H1 (cell line): Measurements from ENCODE around the gene ADCY9. TPM values are rescaled to one million over a fixed set of nuclear protein-coding genes. Genes with fewer than 3 reads are reported as not detected.
A peak's percentile ranks its signal among the peaks of the same experiment; 100 is the strongest.

Experiments
- EGR1 ChIP-seq: IDR thresholded peaks from 2 replicates; pipeline ENCODE4 v1.6.1; 2011; ENCODE audit warnings: low read depth, low read length, borderline replicate concordance
- EZH2 ChIP-seq: fragments of 200-600 bp; sonication (generic); IDR thresholded peaks from 2 replicates; pipeline ENCODE4 v1.7.1; 2012; ENCODE audit warnings: low read depth, mild to moderate bottlenecking, moderate library complexity, low read length, inconsistent platforms; ENCODE audit not compliant: severe bottlenecking
- HDAC6 ChIP-seq: IDR thresholded peaks from one replicate; pipeline ENCODE4 v1.7.1; 2012; ENCODE audit warnings: low read depth, mild to moderate bottlenecking, inconsistent platforms, low read length, moderate library complexity
- NRF1 ChIP-seq: IDR thresholded peaks from 2 replicates; pipeline ENCODE4 v1.6.1; 2011; ENCODE audit warnings: mild to moderate bottlenecking, low read depth, low read length, improper control_type of control experiment
- SIX5 ChIP-seq: IDR thresholded peaks from 2 replicates; pipeline ENCODE4 v1.6.1; 2011; ENCODE audit warnings: mild to moderate bottlenecking, low read depth, low read length
- SP1 ChIP-seq: IDR thresholded peaks from 2 replicates; pipeline ENCODE4 v1.6.1; 2011; ENCODE audit warnings: low read depth, low read length
- SRF ChIP-seq: IDR thresholded peaks from 2 replicates; pipeline ENCODE4 v1.6.1; 2011; ENCODE audit warnings: mild to moderate bottlenecking, low read depth, low read length, moderate library complexity
- TAF7 ChIP-seq: optimal IDR thresholded peaks from 2 replicates; pipeline ENCODE3; 2011; ENCODE audit warnings: low read depth, mild to moderate bottlenecking, inconsistent platforms, low read length, moderate library complexity, borderline replicate concordance
- polyA plus RNA-seq, 7 experiments: library from polyadenylated mRNA; depleted of rRNA in 3 of 7; stranded (reverse) in 5 of 7; unstranded in 2 of 7; fragments of >200 nt in 5 of 7; fragments of 200-250 nt in 2 of 7; gene quantifications; 1 replicate in 5 of 7; 2 replicates in 1 of 7; 4 replicates in 1 of 7; pipeline versions ENCODE4 v1.2.1 to v1.2.3, GENCODE V29; 2011 to 2013; ENCODE audit warnings: missing spikeins in 2 of 7, mixed read lengths in 2 of 7
- total RNA-seq: library from RNA; stranded (reverse); fragmentation: NEBNext Ultra II Directional; extraction: Animal tissue kit (Norgen Biotek cat#: 25700); gene quantifications from 2 replicates; pipeline ENCODE4 v1.2.1, GENCODE V29; 2021
- TF ChIP-seq, protein P1 (sequence below): IDR thresholded peaks from 2 replicates; pipeline ENCODE4 v1.6.1; 2012; ENCODE audit warnings: inconsistent platforms

ADCY9 gene
- total and polyA plus RNA-seq, 2 of the 8 experiments (the other 6 are each of a cell fraction or from before 2014, with no cell fraction given): 5.4 to 13.1 TPM

- TF ChIP-seq EZH2 (peak; percentile 53), SIX5 (no peak), EGR1 (no peak), TAF7 (no peak), NRF1 (no peak), HDAC6 (no peak), SRF (no peak), SP1 (no peak)
- TF ChIP-seq, protein P1, sequence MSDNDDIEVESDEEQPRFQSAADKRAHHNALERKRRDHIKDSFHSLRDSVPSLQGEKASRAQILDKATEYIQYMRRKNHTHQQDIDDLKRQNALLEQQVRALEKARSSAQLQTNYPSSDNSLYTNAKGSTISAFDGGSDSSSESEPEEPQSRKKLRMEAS: peak; percentile 65
These were observed 863 bp downstream of the ADCY9 start (continued) for GRCh38 chr16:4115209-4115948.
